Sigmoid colon (tissue), 4 donors: ENCODE results near the gene ASXL1.

Experiments used
- CTCF ChIP-seq, 4 experiments: fragments of 450-650 bp in 3 of 4; fragments of 200-600 bp in 1 of 4; IDR thresholded peaks; one replicate each; pipeline ENCODE4 v1.5.1; 2016 to 2019; ENCODE audit warnings: antibody characterized with exemption in 4 of 4, mild to moderate bottlenecking in 3 of 4, moderate library complexity in 2 of 4
- POLR2A ChIP-seq, 2 donors: fragments of 450-650 bp; IDR thresholded peaks; one replicate each; pipeline ENCODE4 v1.6.1; 2016; ENCODE audit warnings: antibody characterized with exemption in 2 of 2, mild to moderate bottlenecking in 2 of 2, moderate library complexity in 2 of 2
- POLR2AphosphoS5 ChIP-seq, 4 donors: sonication (generic); formaldehyde crosslinking; IDR thresholded peaks; one replicate each; pipeline ENCODE4 v1.6.1; 2017; ENCODE audit warnings: antibody characterized with exemption in 4 of 4

DNA sequence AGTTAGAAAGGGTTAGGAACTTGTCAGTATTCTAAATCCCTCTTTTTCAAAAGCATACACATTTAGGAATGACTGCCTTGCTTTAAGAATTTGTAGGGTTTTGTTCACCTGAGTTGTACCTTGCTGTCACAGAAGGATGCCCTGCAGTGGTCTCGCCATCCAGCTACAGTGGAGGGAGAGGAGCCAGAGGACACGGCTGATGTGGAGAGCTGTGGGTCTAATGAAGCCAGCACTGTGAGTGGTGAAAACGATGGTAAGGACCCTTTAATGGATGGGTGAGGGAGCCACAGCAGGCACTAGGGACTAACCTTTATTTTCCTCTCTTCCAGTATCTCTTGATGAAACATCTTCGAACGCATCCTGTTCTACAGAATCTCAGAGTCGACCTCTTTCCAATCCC, 69.9 kb downstream of the ASXL1 start:
- TF ChIP-seq CTCF (IDR thresholded peaks at IDR 0.05): no peak
- no peak for TF ChIP-seq POLR2AphosphoS5 (IDR thresholded peaks at IDR 0.05)
- TF ChIP-seq POLR2A (IDR thresholded peaks at IDR 0.05): no peak
